GM19328 (cell line): ENCODE results near the gene FBXW8.

ENCODE experiments used
- ATAC-seq: cut with Tn5 transposase; IDR thresholded peaks from one replicate; pipeline ENCODE4 v1.9.1; 2021; ENCODE audit warnings: mild to moderate bottlenecking, moderate library complexity; ENCODE audit not compliant: unreplicated experiment

Gene FBXW8

GRCh38 chr12:117071009-117071408 is 160.3 kb downstream of the FBXW8 start:
- no peak for ATAC-seq

- no peak for ATAC-seq
Observed at GRCh38 chr12:117072106-117072505, 161.4 kb downstream of the FBXW8 start.

- no peak for ATAC-seq
Observed at GRCh38 chr12:117072736-117073490, 162.2 kb downstream of the FBXW8 start.

DNA sequence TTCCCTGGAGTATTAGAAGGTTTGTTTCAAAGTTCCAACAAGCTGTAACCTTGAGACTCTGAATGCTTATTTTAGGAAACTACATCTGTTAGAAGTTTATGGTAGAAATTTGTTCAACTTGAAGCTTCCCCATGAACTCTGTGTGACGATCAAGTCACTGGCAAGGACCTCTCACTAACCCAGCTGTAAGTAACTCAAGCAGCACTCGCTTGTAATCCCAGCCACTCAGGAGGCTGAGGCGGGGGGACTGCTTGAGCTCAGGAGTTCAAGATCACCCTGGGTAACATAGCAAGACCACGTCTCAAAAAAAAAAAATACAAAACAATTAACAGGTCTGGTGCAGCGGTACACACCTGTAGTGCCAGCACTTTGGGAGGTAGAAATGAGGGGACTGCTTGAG is 162.9 kb downstream of the FBXW8 start:
- ATAC-seq = no peak

- no peak for ATAC-seq
Observed at GRCh38 chr12:117076410-117077372, 165.9 kb downstream of the FBXW8 start.

GRCh38 chr12:117079487-117079886 is 168.7 kb downstream of the FBXW8 start:
- ATAC-seq = no peak

DNA sequence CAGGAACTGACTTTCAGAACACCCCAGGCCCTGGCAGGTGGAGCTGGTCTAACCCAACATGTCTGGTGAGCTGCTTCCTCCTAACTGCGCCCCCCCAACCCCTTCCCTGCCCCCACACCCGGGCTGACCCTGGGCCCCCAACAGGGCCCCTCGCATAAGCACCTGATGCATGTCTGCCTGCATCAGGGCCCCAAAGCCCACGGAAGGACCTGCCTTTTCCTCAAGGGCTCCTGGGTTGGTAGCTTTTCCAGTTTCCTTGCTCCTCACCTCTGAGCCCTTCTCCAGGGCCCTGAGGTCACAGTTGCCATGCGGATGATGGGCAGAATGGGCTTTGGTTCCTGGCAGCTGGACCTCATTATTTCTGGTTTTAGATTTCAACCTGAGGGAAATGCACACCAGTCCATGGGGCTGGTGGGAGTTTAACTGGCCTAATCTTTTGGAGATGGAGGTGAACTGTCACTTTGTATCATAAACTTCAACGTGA is 170.0 kb downstream of the FBXW8 start:
- no peak for ATAC-seq
